Measurements from ENCODE around the gene PFN1. TPM values are rescaled to one million over a fixed set of nuclear protein-coding genes. Genes with fewer than 3 reads are reported as not detected.
A peak's percentile ranks its signal among the peaks of the same experiment; 100 is the strongest.
"Not testable (repeated sequence)": the region's sequence is repeated elsewhere in the genome, so short reads cannot be mapped to it uniquely, and the experiment has no call there.

Gene PFN1
- total RNA-seq, 1 experiment from 2014 or later = 738 TPM

DNA sequence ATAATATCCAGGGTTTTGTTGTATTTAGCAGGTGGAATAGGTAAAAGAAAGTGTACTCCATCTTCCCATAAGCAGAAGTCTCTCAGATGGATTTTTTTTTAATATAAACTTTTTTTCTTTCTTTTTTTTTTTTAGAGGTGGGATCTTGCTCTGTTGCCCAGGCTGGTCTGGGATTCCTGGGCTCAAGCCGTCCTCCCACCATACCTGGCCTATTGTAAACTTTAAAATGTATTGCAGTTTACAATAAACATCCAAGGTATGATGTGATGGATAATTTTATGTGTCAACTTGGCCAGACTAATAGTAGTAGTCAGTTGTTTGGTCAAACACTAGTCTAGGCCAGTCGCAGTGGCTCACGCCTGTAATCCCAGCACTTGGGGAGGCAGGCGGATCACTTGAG is 27.0 kb downstream of the PFN1 start:
- no peak for DNase-seq (ENCODE audit: low spot score)

DNA sequence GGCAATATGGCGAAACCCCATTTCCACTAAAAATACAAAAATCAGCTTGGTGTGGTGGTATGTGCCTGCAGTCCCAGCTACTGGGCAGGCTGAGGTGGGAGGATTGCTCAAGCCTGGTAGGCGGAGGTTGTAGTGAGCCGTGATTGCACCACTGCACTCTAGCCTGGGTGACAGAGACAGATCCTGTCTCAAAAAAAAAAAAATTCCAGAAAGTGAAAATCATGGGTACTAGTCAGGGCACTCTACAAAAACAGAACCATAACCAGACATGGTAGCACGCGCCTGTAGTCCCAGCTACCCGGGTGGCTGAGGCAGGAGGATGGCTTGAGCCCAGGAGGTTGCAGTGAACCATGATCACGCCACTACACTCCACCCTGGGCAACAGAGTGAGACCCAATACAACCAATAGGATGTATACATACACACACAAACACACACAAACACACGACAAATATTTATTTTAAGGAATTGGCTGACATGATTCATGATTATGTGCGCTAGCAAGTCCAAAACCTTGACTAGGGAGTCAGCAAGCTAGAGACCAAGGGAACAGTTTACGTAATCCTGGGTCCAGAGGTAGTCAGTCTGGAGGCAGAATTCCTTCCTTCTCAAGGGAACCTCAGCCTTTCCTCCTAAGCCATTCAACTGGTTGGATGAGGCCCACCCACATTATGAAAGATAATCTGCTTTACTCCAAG is 27.8 kb downstream of the PFN1 start:
- DNase-seq (ENCODE audit: low spot score) = no peak

DNA sequence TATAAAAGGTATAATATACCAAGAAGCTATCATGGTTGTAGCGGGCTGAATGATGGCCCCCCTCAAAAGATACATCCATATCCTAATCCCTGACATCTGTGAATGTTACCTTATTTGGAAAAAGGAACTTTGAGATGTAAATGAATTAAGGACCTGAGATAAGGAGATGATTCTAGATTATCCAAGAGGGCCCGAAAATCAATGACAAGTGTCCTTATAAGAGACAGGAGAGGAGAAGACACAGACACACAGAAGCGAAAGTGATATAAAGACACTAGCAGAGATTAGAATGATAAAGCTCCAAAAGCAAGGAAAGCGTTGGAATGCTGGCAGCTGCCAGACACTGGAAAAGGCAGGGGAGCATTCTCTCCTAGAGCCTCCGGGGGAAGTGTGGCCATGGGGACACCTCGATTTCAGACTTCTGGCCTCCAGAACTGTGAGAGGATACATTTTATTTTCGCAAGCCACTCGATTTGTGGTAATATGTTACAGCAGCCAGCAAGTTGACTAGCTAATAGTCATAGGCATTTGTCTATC is 28.8 kb downstream of the PFN1 start:
- DNase-seq (ENCODE audit: low spot score) = no peak

- DNase-seq (ENCODE audit: low spot score) = not testable (repeated sequence)
Observed at GRCh38 chr17:4914551-4914950, 33.8 kb downstream of the PFN1 start.

GRCh38 chr17:4913994-4914393 is 34.3 kb downstream of the PFN1 start:
- no peak for DNase-seq (ENCODE audit: low spot score)

GRCh38 chr17:4908711-4909496 is 39.4 kb downstream of the PFN1 start:
- DNase-seq (ENCODE audit: low spot score) = peak; percentile 68

DNA sequence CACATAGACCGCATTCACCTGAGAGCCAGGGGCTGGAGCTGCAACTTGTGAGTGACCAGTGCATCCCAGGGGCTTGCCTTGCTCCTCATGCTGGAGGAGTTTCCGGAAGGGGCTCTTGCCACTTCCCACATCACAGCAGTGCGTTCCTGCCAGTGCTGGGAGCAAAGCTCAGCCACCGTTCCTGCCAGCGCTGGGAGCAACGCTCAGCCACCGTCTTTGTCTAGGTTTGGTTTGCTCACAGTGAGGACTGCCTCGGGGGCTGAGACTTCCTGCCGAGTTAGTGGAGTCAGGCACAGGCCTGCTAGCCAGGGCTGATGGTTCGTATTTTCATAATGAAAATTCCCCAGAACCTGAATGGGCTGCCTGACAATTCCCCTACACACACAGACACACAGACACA is 40.0 kb downstream of the PFN1 start:
- no peak for DNase-seq (ENCODE audit: low spot score)

DNA sequence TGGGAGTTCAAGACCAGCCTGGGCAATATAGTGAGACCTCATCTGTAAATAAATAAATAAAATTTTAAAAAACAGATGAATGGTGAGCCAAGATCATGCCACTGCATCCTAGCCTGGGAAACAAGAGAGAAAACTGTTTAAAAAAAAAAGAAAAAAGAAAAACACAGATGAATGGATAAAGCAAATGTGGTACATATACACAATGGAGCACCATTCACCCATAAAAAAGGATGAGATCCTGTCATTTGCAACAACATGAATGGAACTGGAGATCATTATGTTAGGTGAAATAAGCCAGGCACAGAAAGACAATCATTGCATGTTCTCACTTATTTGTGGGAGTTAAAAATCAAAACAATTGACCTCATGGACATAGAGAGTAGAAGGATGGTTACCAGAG is 41.7 kb downstream of the PFN1 start:
- DNase-seq (ENCODE audit: low spot score) = not testable (repeated sequence)

- peak; percentile 51 for DNase-seq (ENCODE audit: low spot score)
Observed at GRCh38 chr17:4903051-4903818, 45.1 kb downstream of the PFN1 start, which contains the start of gene CHRNE. CHRNE (minus strand) TSS chr17:4903098; CDS start chr17:4903063, 35 bp downstream.

DNA sequence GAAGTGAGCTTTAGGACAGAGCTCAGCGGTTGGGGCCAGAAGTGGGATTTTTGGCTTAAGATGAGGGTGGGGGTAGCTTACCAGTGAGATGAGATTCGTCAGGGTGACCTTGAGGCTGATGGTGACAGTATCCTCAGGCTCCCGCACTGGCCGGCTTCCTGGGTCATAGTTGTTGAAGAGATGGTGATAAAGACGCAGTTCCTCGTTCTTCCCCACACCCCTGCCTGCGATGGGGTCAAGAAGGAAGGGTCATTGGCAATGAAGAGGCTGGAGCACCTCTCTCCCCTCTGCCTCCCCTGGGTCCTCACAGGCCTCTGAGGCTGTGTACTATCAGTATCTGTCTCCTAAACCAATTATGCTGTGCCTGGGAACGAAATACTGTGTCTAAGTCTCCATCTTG is 45.8 kb downstream of the PFN1 start:
- DNase-seq (ENCODE audit: low spot score) = no peak

GRCh38 chr17:4901648-4902344 is 46.5 kb downstream of the PFN1 start:
- DNase-seq (ENCODE audit: low spot score) = no peak

GRCh38 chr17:4901108-4901647 is 47.2 kb downstream of the PFN1 start:
- DNase-seq (ENCODE audit: low spot score) = no peak

DNA sequence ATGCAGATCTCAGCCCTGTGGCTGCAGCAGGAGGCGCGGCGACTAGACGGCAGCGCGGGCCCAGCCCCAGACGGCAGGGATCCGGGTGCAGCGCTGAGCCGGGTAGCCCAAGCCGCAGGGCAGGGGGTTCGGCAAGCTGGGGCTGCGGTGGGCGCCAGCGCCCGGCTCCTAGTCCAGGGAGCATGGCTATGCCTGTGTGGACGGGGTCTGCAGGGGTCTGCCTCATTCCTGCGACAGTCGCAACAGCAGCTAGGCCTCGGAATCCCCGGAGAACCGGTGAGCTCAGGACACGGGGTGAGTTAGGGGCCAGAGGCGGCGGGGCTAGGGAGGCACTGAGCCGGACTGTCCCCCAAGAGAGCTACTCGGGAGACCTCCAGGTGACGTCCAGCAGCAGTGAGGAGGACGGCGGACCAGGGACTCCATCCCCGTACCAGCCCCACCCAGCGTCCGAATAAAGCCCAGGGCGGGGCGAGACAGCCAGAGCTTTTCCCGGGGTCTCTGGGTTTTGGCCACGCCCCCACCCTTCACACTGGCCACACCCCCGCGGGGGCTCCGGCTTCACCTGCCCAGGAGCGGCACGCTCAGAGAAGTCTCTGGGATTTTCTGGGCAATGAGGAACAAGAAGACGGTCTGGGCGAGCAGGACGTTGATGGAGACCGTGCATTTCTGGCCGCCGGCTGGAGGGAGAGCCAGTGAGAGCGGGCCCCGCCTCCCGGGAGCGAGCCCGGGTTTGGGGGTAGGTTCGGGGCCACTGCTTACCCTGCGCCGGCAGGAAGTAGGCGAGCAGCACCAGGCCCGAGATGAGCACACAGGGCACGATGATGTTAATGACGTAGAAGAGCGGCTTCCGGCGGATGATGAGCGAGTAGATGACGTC is 47.9 kb downstream of the PFN1 start:
- DNase-seq (ENCODE audit: low spot score) = no peak

DNA sequence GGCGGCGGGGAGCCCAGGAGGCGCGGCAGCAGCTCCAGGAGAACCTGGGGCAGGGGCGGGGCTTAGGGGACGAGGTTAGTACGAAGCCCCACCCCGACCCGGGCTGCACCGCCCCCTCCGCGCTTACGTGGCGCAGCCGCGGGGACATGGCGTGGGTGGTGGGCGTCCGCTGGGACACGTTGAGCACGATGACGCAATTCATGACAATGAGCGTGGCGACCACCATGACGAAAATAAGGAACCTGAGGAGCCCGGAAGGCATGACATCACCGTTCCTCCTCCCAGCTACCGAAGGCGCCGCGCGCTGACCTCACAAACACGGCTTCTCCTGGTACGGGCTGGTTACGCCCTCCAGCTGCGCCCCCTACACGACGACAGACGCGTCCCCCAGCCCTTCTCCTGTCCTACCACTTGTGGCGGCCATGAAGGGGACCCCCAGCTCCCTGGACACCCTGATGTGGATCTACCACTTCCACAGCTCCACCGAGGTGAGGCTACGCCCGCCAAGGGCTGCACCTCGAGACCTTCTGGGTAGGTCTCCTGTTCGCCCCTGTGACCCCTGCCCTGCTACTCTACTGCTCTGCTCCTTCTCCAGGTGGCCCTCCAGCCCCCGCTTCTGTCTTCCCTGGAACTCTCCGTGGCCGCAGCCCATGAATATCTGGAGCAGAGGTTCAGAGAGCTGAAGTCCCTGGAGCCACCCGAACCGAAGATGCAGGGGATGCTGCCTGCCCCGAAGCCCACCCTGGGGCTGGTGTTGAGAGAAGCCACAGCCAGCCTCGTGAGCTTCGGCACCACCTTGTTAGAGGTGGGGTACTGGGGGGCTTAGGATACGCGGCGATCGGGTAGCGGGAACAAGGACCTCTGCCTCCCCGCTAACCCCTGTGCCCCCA is 48.7 kb downstream of the PFN1 start, which contains the start of gene C17orf107:
Gene C17orf107, plus strand, starts transcription at position 196 of the 890 bp plus-strand sequence. Its CDS starts 227 bp downstream, at position 423.
- DNase-seq (ENCODE audit: low spot score) = no peak

- no peak for DNase-seq (ENCODE audit: low spot score)
Observed at GRCh38 chr17:4898927-4899326, 49.4 kb downstream of the PFN1 start.

GRCh38 chr17:4898351-4898750 is 50.0 kb downstream of the PFN1 start:
- no peak for DNase-seq (ENCODE audit: low spot score)

GRCh38 chr17:4897785-4898184 is 50.5 kb downstream of the PFN1 start:
- no peak for DNase-seq (ENCODE audit: low spot score)

- no peak for DNase-seq (ENCODE audit: low spot score)
Observed at GRCh38 chr17:4897198-4897687, 51.1 kb downstream of the PFN1 start.

Measured in H4 (cell line).